ENCODE results near the gene ISM1. TPM values are rescaled to one million over a fixed set of nuclear protein-coding genes. Genes with fewer than 3 reads are reported as not detected.
A peak's percentile ranks its signal among the peaks of the same experiment; 100 is the strongest.

Gene ISM1
- polyA plus RNA-seq, 1 experiment, result 0.25 TPM

DNA sequence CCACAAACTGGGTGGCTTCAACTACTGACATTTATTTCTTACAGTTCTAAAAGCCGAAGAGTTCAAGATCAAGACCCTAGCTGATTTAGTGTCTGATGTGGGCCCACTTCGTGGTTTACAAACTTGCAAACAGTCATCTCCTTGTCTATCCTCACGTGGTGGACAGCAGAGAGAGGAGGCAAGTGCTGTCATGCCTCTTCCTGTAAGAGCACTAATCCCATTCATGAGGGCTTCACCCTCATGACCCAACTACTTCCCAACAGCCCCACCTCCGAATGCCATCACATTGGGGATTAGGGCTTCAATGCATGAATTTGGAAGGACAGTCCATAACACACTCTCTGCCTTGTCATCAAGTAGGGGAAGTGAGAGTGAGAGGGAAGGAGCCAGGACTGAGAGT is 15.6 kb upstream of the ISM1 start:
- Histone ChIP-seq H3K4me3 (ENCODE audit: low read depth, low read length) (no peak overlapping the region), H3K36me3 (ENCODE audit: control insufficient read depth, insufficient read depth, low read length) (no peaks in the 10 kb centered on the region), H3K27me3 (ENCODE audit: control insufficient read depth, insufficient read depth, low read length) (peaks cover 1% of the 10 kb centered on the region; the same call in 1 of the 2 replicates)
- CTCF ChIA-PET, result no interaction called here
- DNase-seq (ENCODE audit: low read depth), result no peak
- no peak for TF ChIP-seq CTCF (IDR thresholded peaks at IDR 0.05; ENCODE audit: insufficient read depth, low read depth, low read length)
- POLR2A ChIA-PET, result no interaction called here

GRCh38 chr20:13205848-13206434 is 15.1 kb upstream of the ISM1 start:
- ChIA-PET CTCF (no interaction called here), POLR2A (no interaction called here)
- peaks cover 1% of the 10 kb centered on the region; the same call in 1 of the 2 replicates for H3K27me3 ChIP-seq (ENCODE audit: control insufficient read depth, insufficient read depth, low read length)
- TF ChIP-seq CTCF (IDR thresholded peaks at IDR 0.05; ENCODE audit: insufficient read depth, low read depth, low read length), result no peak
- no peak overlapping the region for H3K4me3 ChIP-seq (ENCODE audit: low read depth, low read length)
- no peaks in the 10 kb centered on the region for H3K36me3 ChIP-seq (ENCODE audit: control insufficient read depth, insufficient read depth, low read length)
- DNase-seq (ENCODE audit: low read depth), result no peak

DNA sequence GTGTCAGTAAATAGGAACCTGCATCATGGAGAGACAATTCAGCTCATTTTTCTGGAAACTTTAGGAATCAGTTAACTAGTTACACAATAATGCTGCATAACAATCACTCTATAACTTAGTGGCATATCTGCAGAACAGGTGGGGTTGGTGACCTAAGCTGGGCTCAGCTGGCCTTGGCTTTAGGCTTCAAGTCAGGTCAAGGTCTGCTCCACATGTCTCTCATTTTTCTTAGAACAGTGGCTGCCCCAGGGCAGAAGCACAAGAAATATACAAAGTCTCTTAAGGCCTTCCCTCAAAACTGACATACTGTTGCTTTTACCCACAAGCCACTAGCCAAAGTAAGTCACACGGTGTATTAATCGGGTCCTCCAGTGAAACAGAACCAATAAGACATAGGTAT is 14.1 kb upstream of the ISM1 start:
- no peaks in the 10 kb centered on the region for H3K36me3 ChIP-seq (ENCODE audit: control insufficient read depth, insufficient read depth, low read length)
- TF ChIP-seq CTCF (IDR thresholded peaks at IDR 0.05; ENCODE audit: insufficient read depth, low read depth, low read length), result no peak
- H3K27me3 ChIP-seq (ENCODE audit: control insufficient read depth, insufficient read depth, low read length), result peaks cover 1% of the 10 kb centered on the region; the same call in 1 of the 2 replicates
- no peak for DNase-seq (ENCODE audit: low read depth)
- no peak overlapping the region for H3K4me3 ChIP-seq (ENCODE audit: low read depth, low read length)
- CTCF ChIA-PET, result interaction anchor here (0.9 kb wide), 1 partner anchor 11 kb away, joined by 3 read pairs; no protein-coding TSS in a partner anchor
- POLR2A ChIA-PET, result no interaction called here

GRCh38 chr20:13211956-13212618 is 9.0 kb upstream of the ISM1 start:
- DNase-seq (ENCODE audit: low read depth), result no peak
- Histone ChIP-seq H3K36me3 (ENCODE audit: control insufficient read depth, insufficient read depth, low read length) (no peaks in the 10 kb centered on the region), H3K27me3 (ENCODE audit: control insufficient read depth, insufficient read depth, low read length) (peaks cover 12% of the 10 kb centered on the region), H3K4me3 (ENCODE audit: low read depth, low read length) (no peak overlapping the region)
- ChIA-PET POLR2A (no interaction called here), CTCF (interaction anchor here (1.0 kb wide), 1 partner anchor 91 kb away, joined by 6 read pairs; no protein-coding TSS in a partner anchor)
- TF ChIP-seq CTCF (IDR thresholded peaks at IDR 0.05; ENCODE audit: insufficient read depth, low read depth, low read length), result no peak

- POLR2A ChIA-PET, result interaction anchor here (0.5 kb wide), 1 partner anchor 280 kb away, joined by 4 read pairs; no protein-coding TSS in a partner anchor
- CTCF ChIA-PET, result interaction anchor here (0.6 to 1.0 kb wide), 3 partner anchors 42 to 94 kb away, joined by 3 to 6 read pairs (median 3); no protein-coding TSS in a partner anchor
- no peak overlapping the region for H3K4me3 ChIP-seq (ENCODE audit: low read depth, low read length)
- TF ChIP-seq CTCF (IDR thresholded peaks at IDR 0.05; ENCODE audit: insufficient read depth, low read depth, low read length), result no peak
- H3K36me3 ChIP-seq (ENCODE audit: control insufficient read depth, insufficient read depth, low read length), result no peaks in the 10 kb centered on the region
- DNase-seq (ENCODE audit: low read depth), result peak; percentile 63
- peaks cover 12% of the 10 kb centered on the region for H3K27me3 ChIP-seq (ENCODE audit: control insufficient read depth, insufficient read depth, low read length)
Measured at GRCh38 chr20:13212750-13213149, 8.3 kb upstream of the ISM1 start.
